Pancreas (tissue), 10 donors: ENCODE data around the gene GATAD2B. TPM values are rescaled to one million over a fixed set of nuclear protein-coding genes. Genes with fewer than 3 reads are reported as not detected.

Experiments used
- ATAC-seq, 4 donors: fragments of 200-7000 bp; cut with Tn5 transposase; one replicate each; pipeline versions ENCODE4 v1.8.0 to v1.9.1; 2020; ENCODE audit warnings: mild to moderate bottlenecking in 4 of 4, moderate library complexity in 4 of 4
- DNase-seq, 6 donors: peaks; one replicate each; pipeline ENCODE4 v3.0.0-alpha.2; 2020
- FAIRE-seq: peaks from 2 replicates; lab custom pipeline; 2012; peaks lifted over from hg19 to GRCh38; lab: Jason Lieb, UNC
- H3K27ac ChIP-seq, 4 donors: fragments of 200-600 bp; sonication (generic); 1 replicate in 3 of 4; 2 replicates in 1 of 4; pipeline versions ENCODE4 v1.5.0 to v1.8.0; 2020
- H3K27me3 ChIP-seq, 4 donors: fragments of 200-600 bp; one replicate each; pipeline ENCODE4 v1.8.0; 2021
- H3K36me3 ChIP-seq, 3 donors: fragments of 200-600 bp; sonication (generic) in 1 of 3; one replicate each; pipeline versions ENCODE4 v1.5.0 to v1.8.0; 2020 to 2021
- H3K4me1 ChIP-seq, 3 donors: fragments of 200-600 bp; one replicate each; pipeline ENCODE4 v1.8.0; 2021
- H3K4me3 ChIP-seq, 4 donors: fragments of 200-600 bp; sonication (generic) in 2 of 4; one replicate each; pipeline versions ENCODE4 v1.5.0 to v1.8.0; 2020 to 2021
- H3K9me3 ChIP-seq, 4 donors: fragments of 200-600 bp; one replicate each; pipeline ENCODE4 v1.8.0; 2021
- WGBS, 2 donors: extraction: QIAGEN DNeasy Blood & Tissue Kit; methylation state at CpG; one replicate each; pipeline ENCODE4 v1.1.7; 2013; 5-methylcytosine and 5-hydroxymethylcytosine counted together
- intact Hi-C, 3 donors: fragments of 100-400 bp; cut with DNase I; formaldehyde crosslinking; loops; one replicate each; pipeline versions ENCODE4 v1.11.1 to v1.14.2; 2022
- polyA plus RNA-seq, 2 donors: library from polyadenylated mRNA; stranded (reverse); fragments of 200-250 nt; gene quantifications; one replicate each; pipeline ENCODE4 v1.2.3, GENCODE V29; 2013
- total RNA-seq, 6 donors: library from RNA; stranded (reverse); fragmentation: NEBNext Ultra II Directional in 4 of 6; extraction: Animal tissue kit (Norgen Biotek cat#: 25700) in 4 of 6; gene quantifications; one replicate each; pipeline versions ENCODE4 v1.2.1 to v1.2.4, GENCODE V29; 2021 to 2023
- TF ChIP-seq, protein P1 (sequence below), 4 donors: fragments of 200-600 bp; sonication (generic) in 3 of 4; IDR thresholded peaks; one replicate each; pipeline versions ENCODE4 v1.5.0 to v1.8.0; 2021; ENCODE audit warnings: antibody characterized with exemption in 4 of 4
- donor health status: healthy with polysubstance abuse.
- donor health status: DM: no; HTN: no; CAD: no; lungs with moderate emphysema.
- donor health status: DM: no; HTN: no; CAD: no.
- donor health status: control.
- donor health status: control.
- donor health status: Bipolar disorder and iron deficiency.
- donor health status: DM: yes; HTN: yes; CAD: no.
- donor health status: DM: no; HTN: no; CAD: no.
- donor health status: DM: no; HTN: no; CAD: no.
- donor health status: DM: yes; HTN: yes; CAD: no.

GATAD2B gene
- total and polyA plus RNA-seq, 8 donors, result 4.8 to 27.1 (median 16.2) TPM

DNA sequence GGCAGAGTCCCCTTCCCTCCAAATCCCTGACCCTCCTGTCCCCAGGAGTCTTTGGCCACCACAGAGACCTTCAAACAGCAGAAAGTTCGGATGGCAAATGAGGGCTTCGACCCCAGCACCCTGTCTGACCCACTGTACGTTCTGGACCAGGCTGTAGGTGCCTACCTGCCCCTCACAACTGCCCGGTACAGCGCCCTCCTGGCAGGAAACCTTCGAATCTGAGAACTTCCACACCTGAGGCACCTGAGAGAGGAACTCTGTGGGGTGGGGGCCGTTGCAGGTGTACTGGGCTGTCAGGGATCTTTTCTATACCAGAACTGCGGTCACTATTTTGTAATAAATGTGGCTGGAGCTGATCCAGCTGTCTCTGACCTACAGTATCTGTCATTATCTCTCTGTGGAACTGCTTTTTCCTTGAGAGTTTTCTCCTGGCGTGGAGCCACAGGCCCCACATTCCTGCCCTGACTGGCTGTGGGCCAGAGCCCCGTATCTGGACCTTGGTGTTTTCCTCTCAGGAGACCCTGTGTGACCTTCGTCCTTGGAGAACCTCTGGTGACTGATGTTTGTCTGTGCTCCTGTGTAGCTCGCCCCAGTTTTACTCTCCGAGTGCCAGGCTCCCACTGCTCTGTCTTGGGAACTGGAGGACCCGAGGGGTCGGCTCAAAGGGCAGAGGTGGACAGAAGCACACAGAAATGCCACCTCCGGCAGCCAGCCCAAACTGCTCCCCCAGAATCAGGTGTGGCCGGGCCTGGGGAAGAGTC lies 142.8 kb downstream of the GATAD2B start:
- intact Hi-C loops, result no loop called here
- H3K9me3 ChIP-seq, result no peaks in the 10 kb centered on the region
- DNase-seq (peak in 4 of 6 donors; percentile 59 to 66 (median 60)), ATAC-seq (peak in 1 of 4 donors; percentile 17), FAIRE-seq (no peak)
- no peak overlapping the region for H3K4me3 ChIP-seq
- peaks cover 21 to 53% (median 23%) of the 10 kb centered on the region in 3 donors for H3K4me1 ChIP-seq
- H3K27me3 ChIP-seq, result no peaks in the 10 kb centered on the region
- WGBS, 2 donors, result 22 to 24% methylated on average over 17 of the region's 17 CpGs
- H3K27ac ChIP-seq, result peak overlapping the region in 2 of 4 donors; percentile 30 to 33
- TF ChIP-seq, protein P1, sequence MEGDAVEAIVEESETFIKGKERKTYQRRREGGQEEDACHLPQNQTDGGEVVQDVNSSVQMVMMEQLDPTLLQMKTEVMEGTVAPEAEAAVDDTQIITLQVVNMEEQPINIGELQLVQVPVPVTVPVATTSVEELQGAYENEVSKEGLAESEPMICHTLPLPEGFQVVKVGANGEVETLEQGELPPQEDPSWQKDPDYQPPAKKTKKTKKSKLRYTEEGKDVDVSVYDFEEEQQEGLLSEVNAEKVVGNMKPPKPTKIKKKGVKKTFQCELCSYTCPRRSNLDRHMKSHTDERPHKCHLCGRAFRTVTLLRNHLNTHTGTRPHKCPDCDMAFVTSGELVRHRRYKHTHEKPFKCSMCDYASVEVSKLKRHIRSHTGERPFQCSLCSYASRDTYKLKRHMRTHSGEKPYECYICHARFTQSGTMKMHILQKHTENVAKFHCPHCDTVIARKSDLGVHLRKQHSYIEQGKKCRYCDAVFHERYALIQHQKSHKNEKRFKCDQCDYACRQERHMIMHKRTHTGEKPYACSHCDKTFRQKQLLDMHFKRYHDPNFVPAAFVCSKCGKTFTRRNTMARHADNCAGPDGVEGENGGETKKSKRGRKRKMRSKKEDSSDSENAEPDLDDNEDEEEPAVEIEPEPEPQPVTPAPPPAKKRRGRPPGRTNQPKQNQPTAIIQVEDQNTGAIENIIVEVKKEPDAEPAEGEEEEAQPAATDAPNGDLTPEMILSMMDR (IDR thresholded peaks at IDR 0.05), result no peak
- no peaks in the 10 kb centered on the region for H3K36me3 ChIP-seq

DNA sequence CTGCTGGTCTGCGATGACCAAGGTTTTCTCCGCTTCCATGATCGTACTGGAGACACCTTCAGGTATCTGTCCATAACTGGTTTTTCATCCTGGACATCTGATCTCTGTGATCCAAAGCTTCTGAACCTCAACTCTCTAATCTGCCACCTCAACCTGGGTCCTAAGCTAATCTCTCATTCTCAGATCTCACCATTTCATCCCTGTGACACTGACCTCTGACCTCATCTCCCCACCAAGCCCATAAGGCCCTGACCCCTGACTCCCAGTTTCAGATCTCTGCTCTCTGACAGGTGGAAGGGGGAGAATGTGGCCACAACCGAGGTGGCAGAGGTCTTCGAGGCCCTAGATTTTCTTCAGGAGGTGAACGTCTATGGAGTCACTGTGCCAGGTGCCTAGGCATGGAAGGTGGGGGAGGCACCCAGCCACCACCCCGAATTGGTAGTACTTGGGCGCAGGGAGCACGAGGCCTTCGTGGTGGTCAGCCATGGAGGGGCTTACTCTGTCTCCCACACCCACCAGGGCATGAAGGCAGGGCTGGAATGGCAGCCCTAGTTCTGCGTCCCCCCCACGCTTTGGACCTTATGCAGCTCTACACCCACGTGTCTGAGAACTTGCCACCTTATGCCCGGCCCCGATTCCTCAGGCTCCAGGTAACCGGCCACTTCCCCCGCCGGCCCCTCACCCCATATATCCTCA lies 143.8 kb downstream of the GATAD2B start:
- H3K4me1 ChIP-seq, result peaks cover 21 to 56% (median 23%) of the 10 kb centered on the region in 3 donors

DNA sequence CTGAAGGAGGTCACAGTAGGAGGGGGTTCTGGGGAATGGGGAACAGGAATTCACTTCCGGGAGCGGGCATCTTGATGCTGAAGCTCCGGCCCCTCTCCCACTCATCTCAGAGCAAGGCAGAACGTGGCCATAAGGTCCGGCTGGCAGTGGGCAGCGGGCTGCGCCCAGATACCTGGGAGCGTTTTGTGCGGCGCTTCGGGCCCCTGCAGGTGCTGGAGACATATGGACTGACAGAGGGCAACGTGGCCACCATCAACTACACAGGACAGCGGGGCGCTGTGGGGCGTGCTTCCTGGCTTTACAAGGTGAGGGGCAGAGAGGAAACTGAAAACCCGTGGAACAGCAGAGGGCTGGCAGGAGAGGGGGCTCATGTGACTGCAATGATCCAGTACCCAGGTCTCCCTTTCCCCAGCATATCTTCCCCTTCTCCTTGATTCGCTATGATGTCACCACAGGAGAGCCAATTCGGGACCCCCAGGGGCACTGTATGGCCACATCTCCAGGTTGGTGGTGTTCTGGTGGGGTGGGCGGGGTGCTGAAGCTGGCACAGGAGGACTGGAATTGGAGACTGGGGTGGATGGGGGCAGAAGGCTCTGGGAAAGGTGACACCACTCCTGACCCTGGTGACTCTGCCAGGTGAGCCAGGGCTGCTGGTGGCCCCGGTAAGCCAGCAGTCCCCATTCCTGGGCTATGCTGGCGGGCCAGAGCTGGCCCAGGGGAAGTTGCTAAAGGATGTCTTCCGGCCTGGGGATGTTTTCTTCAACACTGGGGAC lies 144.5 kb downstream of the GATAD2B start:
- Histone ChIP-seq H3K27me3 (no peaks in the 10 kb centered on the region), H3K4me1 (peaks cover 21 to 56% (median 23%) of the 10 kb centered on the region in 3 donors), H3K4me3 (no peak overlapping the region), H3K36me3 (no peaks in the 10 kb centered on the region), H3K9me3 (no peaks in the 10 kb centered on the region), H3K27ac (no peak overlapping the region)
- peak in 1 of 6 donors; percentile 66 for DNase-seq
- TF ChIP-seq, protein P1 (IDR thresholded peaks at IDR 0.05), result no peak
- 89 to 91% methylated on average over 22 of the region's 22 CpGs for WGBS, 2 donors
- FAIRE-seq, result no peak
- intact Hi-C loops, result no loop called here
- no peak for ATAC-seq

More for the DNA sequence above, 143.8 kb downstream of the GATAD2B start:
- DNase-seq, result peak in 1 of 6 donors; percentile 65
- Histone ChIP-seq H3K36me3 (no peaks in the 10 kb centered on the region), H3K9me3 (no peaks in the 10 kb centered on the region), H3K4me3 (no peak overlapping the region), H3K27me3 (no peaks in the 10 kb centered on the region), H3K27ac (no peak overlapping the region)
- 84 to 85% methylated on average over 18 of the region's 18 CpGs for WGBS, 2 donors
- TF ChIP-seq, protein P1 (IDR thresholded peaks at IDR 0.05), result no peak
- no peak for FAIRE-seq
- no peak for ATAC-seq
- intact Hi-C loops, result no loop called here

DNA sequence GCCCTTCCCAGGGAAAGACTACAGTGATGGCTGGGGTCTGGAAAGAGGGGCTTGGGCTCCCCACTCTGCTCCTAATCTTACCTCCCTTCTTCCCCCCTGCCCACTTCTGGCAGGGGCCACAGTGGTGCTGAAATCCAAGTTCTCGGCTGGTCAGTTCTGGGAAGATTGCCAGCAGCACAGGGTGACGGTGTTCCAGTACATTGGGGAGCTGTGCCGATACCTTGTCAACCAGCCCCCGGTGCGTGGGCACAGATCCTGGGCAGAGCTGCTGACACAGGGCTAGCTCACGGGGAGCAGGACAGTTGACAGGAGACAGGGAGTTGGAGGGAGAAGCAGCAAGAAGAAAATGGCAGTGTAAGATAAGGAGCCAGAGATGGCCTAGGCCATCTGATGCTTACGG lies 145.1 kb downstream of the GATAD2B start:
- peak in 5 of 6 donors; percentile 13 to 81 (median 61) for DNase-seq
- no peak overlapping the region for H3K4me3 ChIP-seq
- H3K9me3 ChIP-seq, result no peaks in the 10 kb centered on the region
- H3K36me3 ChIP-seq, result peaks cover 0 to 4% (median 0%) of the 10 kb centered on the region in 3 donors
- FAIRE-seq, result no peak
- peaks cover 17 to 51% (median 20%) of the 10 kb centered on the region in 3 donors for H3K4me1 ChIP-seq
- H3K27me3 ChIP-seq, result no peaks in the 10 kb centered on the region
- ATAC-seq, result no peak
- H3K27ac ChIP-seq, result no peak overlapping the region
- TF ChIP-seq, protein P1 (IDR thresholded peaks at IDR 0.05), result no peak
- intact Hi-C loops, result no loop called here
- 18 to 20% methylated on average over 7 of the region's 7 CpGs for WGBS, 2 donors
